Lower lobe of right lung (tissue), 2 donors: ENCODE data around the gene NFU1. TPM values are rescaled to one million over a fixed set of nuclear protein-coding genes. Genes with fewer than 3 reads are reported as not detected.

Source experiments
- ATAC-seq, 2 donors: fragments of 200-7000 bp; cut with Tn5 transposase; one replicate each; pipeline ENCODE4 v1.9.1; 2020 to 2022; ENCODE audit warnings: mild to moderate bottlenecking in 2 of 2, moderate library complexity in 2 of 2
- DNase-seq: peaks from one replicate; pipeline ENCODE4 v3.0.0-alpha.2; 2020
- H3K27ac ChIP-seq: fragments of 200-600 bp; one replicate; pipeline ENCODE4 v1.8.0; 2022
- H3K27me3 ChIP-seq: fragments of 200-600 bp; one replicate; pipeline ENCODE4 v1.8.0; 2022; ENCODE audit warnings: low read depth
- H3K36me3 ChIP-seq: fragments of 200-600 bp; one replicate; pipeline ENCODE4 v1.8.0; 2022; ENCODE audit warnings: mild to moderate bottlenecking
- H3K4me1 ChIP-seq: fragments of 200-600 bp; one replicate; pipeline ENCODE4 v1.8.0; 2022
- H3K4me3 ChIP-seq: fragments of 200-600 bp; one replicate; pipeline ENCODE4 v1.8.0; 2022; ENCODE audit warnings: mild to moderate bottlenecking
- H3K9me3 ChIP-seq: fragments of 200-600 bp; one replicate; pipeline ENCODE4 v1.8.0; 2022
- intact Hi-C: fragments of 100-400 bp; cut with DNase I; formaldehyde crosslinking; loops from one replicate; pipeline ENCODE4 v1.11.0; 2022
- total RNA-seq: library from RNA; stranded (reverse); fragmentation: NEBNext Ultra II Directional; extraction: Animal tissue kit (Norgen Biotek cat#: 25700); gene quantifications from one replicate; pipeline ENCODE4 v1.2.1, GENCODE V29; 2021
- TF ChIP-seq, protein P1 (sequence below): fragments of 200-600 bp; IDR thresholded peaks from one replicate; pipeline ENCODE4 v1.8.0; 2022; ENCODE audit warnings: antibody characterized with exemption, mild to moderate bottlenecking
- donor health status: DM: no; HTN: yes; CAD: no; lungs with severe emphysema.

The NFU1 gene
- total RNA-seq, 1 donor from 2014 or later: 44.2 TPM

- H3K4me3 ChIP-seq: no peak overlapping the region
- no peaks in the 10 kb centered on the region for H3K27me3 ChIP-seq
- no peak overlapping the region for H3K27ac ChIP-seq
- intact Hi-C loops: no loop called here
- TF ChIP-seq, protein P1, sequence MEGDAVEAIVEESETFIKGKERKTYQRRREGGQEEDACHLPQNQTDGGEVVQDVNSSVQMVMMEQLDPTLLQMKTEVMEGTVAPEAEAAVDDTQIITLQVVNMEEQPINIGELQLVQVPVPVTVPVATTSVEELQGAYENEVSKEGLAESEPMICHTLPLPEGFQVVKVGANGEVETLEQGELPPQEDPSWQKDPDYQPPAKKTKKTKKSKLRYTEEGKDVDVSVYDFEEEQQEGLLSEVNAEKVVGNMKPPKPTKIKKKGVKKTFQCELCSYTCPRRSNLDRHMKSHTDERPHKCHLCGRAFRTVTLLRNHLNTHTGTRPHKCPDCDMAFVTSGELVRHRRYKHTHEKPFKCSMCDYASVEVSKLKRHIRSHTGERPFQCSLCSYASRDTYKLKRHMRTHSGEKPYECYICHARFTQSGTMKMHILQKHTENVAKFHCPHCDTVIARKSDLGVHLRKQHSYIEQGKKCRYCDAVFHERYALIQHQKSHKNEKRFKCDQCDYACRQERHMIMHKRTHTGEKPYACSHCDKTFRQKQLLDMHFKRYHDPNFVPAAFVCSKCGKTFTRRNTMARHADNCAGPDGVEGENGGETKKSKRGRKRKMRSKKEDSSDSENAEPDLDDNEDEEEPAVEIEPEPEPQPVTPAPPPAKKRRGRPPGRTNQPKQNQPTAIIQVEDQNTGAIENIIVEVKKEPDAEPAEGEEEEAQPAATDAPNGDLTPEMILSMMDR: no peak
- H3K4me1 ChIP-seq: no peaks in the 10 kb centered on the region
- DNase-seq (no peak), ATAC-seq (no peak)
- H3K36me3 ChIP-seq: peaks cover 43% of the 10 kb centered on the region
- no peaks in the 10 kb centered on the region for H3K9me3 ChIP-seq
These were observed 40.4 kb upstream of the NFU1 start for GRCh38 chr2:69477627-69478026.

DNA sequence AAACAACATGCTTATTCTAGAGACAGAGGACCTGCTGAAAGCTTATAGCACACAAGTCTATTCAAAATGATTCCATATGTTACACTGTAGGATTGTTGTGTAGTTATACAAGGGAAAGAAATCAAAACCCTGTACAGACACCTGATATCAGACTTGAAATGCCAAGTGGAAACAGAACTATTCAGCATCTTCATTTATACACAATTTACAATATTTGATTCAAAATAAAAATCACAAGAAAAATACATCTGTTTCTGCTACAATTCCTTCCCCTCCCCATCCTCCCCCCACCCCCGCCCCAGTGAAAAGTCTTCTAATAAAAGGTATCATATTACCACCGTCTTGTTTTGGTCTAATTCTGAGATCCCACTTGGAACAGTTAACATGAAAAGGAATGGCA, 37.5 kb upstream of the NFU1 start:
- H3K4me3 ChIP-seq: no peak overlapping the region
- TF ChIP-seq, protein P1: no peak
- ATAC-seq: no peak
- no peak overlapping the region for H3K27ac ChIP-seq
- no peaks in the 10 kb centered on the region for H3K9me3 ChIP-seq
- no peaks in the 10 kb centered on the region for H3K27me3 ChIP-seq
- H3K4me1 ChIP-seq: no peaks in the 10 kb centered on the region
- H3K36me3 ChIP-seq: peaks cover 27% of the 10 kb centered on the region
- intact Hi-C loops: no loop called here
- no peak for DNase-seq

GRCh38 chr2:69471793-69472192, 34.6 kb upstream of the NFU1 start:
- no peak overlapping the region for H3K27ac ChIP-seq
- DNase-seq (no peak), ATAC-seq (no peak)
- H3K27me3 ChIP-seq: no peaks in the 10 kb centered on the region
- peaks cover 11% of the 10 kb centered on the region for H3K36me3 ChIP-seq
- intact Hi-C loops: no loop called here
- no peak overlapping the region for H3K4me3 ChIP-seq
- no peaks in the 10 kb centered on the region for H3K4me1 ChIP-seq
- TF ChIP-seq, protein P1: no peak
- H3K9me3 ChIP-seq: no peaks in the 10 kb centered on the region

GRCh38 chr2:69470911-69471310, 33.7 kb upstream of the NFU1 start:
- DNase-seq: no peak
- no peak for ATAC-seq
- TF ChIP-seq, protein P1: no peak

GRCh38 chr2:69469784-69470183, 32.5 kb upstream of the NFU1 start:
- Histone ChIP-seq H3K4me1 (no peaks in the 10 kb centered on the region), H3K27ac (no peak overlapping the region), H3K36me3 (peaks cover 13% of the 10 kb centered on the region), H3K4me3 (no peak overlapping the region), H3K27me3 (no peaks in the 10 kb centered on the region), H3K9me3 (no peaks in the 10 kb centered on the region)
- intact Hi-C loops: no loop called here
- ATAC-seq: no peak
- TF ChIP-seq, protein P1: no peak
- DNase-seq: no peak

More at GRCh38 chr2:69470911-69471310, 33.7 kb upstream of the NFU1 start:
- no peaks in the 10 kb centered on the region for H3K9me3 ChIP-seq
- peaks cover 13% of the 10 kb centered on the region for H3K36me3 ChIP-seq
- H3K27me3 ChIP-seq: no peaks in the 10 kb centered on the region
- no peaks in the 10 kb centered on the region for H3K4me1 ChIP-seq
- H3K4me3 ChIP-seq: no peak overlapping the region
- no peak overlapping the region for H3K27ac ChIP-seq
- intact Hi-C loops: no loop called here

DNA sequence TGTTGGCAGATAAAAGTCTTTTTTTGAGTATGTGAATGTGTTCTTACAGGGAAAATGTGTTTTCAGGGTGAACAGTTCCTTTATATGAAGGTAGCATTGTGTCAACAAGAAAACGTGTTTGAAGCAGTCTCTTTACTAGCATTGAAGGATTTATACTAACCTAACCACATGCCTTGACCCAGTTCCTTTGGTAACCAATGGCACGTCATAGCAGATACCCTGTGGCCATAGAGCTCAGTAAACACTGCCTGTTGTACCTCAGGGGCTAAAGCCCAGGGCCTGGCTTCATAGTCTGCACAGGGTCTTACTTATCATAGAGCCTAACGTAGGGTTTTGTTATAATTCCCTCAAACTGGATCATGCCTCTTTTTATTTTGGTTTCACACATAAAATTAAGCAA, 32.1 kb upstream of the NFU1 start:
- H3K36me3 ChIP-seq: peaks cover 13% of the 10 kb centered on the region
- H3K27ac ChIP-seq: no peak overlapping the region
- H3K4me1 ChIP-seq: no peaks in the 10 kb centered on the region
- ATAC-seq (no peak), DNase-seq (no peak)
- H3K9me3 ChIP-seq: no peaks in the 10 kb centered on the region
- no peaks in the 10 kb centered on the region for H3K27me3 ChIP-seq
- no peak overlapping the region for H3K4me3 ChIP-seq
- intact Hi-C loops: no loop called here
- TF ChIP-seq, protein P1: no peak
